Chondrocyte (in vitro differentiated cells): ENCODE measurements around the gene RBX1. TPM values are rescaled to one million over a fixed set of nuclear protein-coding genes. Genes with fewer than 3 reads are reported as not detected.
A peak's percentile ranks its signal among the peaks of the same experiment; 100 is the strongest.

Experiments
- DNase-seq: peaks from one replicate; pipeline ENCODE4 v3.0.0; 2021; ENCODE audit warnings: mixed read lengths, low spot score
- H3K27ac Mint-ChIP-seq: one replicate; pipeline ENCODE4 v1.8.0; 2021; ENCODE audit warnings: mild to moderate bottlenecking, moderate library complexity, mixed read lengths; ENCODE audit not compliant: unreplicated experiment
- H3K27me3 Mint-ChIP-seq: 2 replicates; pipeline ENCODE4 v1.8.0; 2021; ENCODE audit warnings: low read depth, mixed read lengths
- H3K36me3 Mint-ChIP-seq: 2 replicates; pipeline ENCODE4 v1.8.0; 2021; ENCODE audit warnings: low read depth, mixed read lengths
- H3K4me1 Mint-ChIP-seq: 2 replicates; pipeline ENCODE4 v1.8.0; 2021; ENCODE audit warnings: low read depth, mild to moderate bottlenecking, mixed read lengths
- H3K4me3 Mint-ChIP-seq: one replicate; pipeline ENCODE4 v1.8.0; 2021; ENCODE audit warnings: mild to moderate bottlenecking, moderate library complexity, mixed read lengths; ENCODE audit not compliant: unreplicated experiment
- H3K9me3 Mint-ChIP-seq: 2 replicates; pipeline ENCODE4 v1.8.0; 2021; ENCODE audit warnings: low read depth, mixed read lengths
- total RNA-seq: library from RNA; stranded (reverse); gene quantifications from 3 replicates; pipeline ENCODE4 v1.2.1, GENCODE V29; 2021
- TF ChIP-seq, protein P1 (sequence below): fragments of 200-600 bp; sonication (generic); IDR thresholded peaks from 2 replicates; pipeline ENCODE4 v1.5.0; 2021; ENCODE audit warnings: antibody characterized with exemption, mild to moderate bottlenecking, moderate library complexity

RBX1 gene
- total RNA-seq, 1 donor from 2014 or later: 54.8 TPM

DNA sequence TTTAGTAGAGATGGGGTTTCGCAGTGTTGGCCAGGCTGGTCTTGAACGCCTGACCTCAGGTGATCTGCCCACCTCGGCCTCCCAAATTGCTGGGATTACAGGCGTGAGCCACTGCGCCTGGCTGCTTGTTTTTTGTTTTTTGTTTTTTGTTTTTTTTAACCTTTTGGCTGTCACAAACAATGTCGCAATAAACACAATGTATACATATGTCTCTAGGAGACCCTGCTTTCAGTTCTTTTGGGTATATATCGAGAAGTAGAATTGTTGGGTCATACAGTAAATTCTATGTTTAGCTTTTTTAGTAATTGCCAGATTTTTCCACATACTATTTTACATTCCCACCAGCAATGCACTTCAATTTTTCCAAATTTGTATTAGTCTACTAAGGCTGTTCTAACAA is 28.0 kb downstream of the RBX1 start:
- H3K4me3 Mint-ChIP-seq: no peak overlapping the region
- H3K27ac Mint-ChIP-seq: no peak overlapping the region
- TF ChIP-seq, protein P1, sequence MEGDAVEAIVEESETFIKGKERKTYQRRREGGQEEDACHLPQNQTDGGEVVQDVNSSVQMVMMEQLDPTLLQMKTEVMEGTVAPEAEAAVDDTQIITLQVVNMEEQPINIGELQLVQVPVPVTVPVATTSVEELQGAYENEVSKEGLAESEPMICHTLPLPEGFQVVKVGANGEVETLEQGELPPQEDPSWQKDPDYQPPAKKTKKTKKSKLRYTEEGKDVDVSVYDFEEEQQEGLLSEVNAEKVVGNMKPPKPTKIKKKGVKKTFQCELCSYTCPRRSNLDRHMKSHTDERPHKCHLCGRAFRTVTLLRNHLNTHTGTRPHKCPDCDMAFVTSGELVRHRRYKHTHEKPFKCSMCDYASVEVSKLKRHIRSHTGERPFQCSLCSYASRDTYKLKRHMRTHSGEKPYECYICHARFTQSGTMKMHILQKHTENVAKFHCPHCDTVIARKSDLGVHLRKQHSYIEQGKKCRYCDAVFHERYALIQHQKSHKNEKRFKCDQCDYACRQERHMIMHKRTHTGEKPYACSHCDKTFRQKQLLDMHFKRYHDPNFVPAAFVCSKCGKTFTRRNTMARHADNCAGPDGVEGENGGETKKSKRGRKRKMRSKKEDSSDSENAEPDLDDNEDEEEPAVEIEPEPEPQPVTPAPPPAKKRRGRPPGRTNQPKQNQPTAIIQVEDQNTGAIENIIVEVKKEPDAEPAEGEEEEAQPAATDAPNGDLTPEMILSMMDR: no peak
- peak; percentile 8 for DNase-seq
- no peaks in the 10 kb centered on the region for H3K36me3 Mint-ChIP-seq
- H3K9me3 Mint-ChIP-seq: no peaks in the 10 kb centered on the region
- H3K4me1 Mint-ChIP-seq: peaks cover 9% of the 10 kb centered on the region
- H3K27me3 Mint-ChIP-seq: no peaks in the 10 kb centered on the region

DNA sequence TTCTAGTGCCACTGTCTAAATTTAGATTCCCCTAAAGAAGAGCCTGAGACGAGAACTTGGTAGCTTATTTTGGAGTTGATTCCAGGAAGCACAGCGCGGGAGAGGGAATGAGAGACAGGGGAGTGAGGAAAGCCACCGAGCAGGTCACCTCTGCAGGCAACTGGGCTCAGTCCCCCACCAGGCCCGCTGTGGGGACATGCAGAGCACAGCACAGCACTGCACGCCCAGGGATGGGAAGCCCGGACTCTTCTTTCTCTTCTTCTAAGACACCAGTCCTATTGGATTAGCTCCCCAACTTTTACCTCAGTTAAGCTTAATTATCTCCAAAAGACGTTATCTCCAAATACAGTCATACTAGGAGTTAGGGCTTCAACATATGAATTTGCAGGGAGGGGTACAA is 28.7 kb downstream of the RBX1 start:
- H3K4me1 Mint-ChIP-seq: peaks cover 9% of the 10 kb centered on the region
- no peak overlapping the region for H3K27ac Mint-ChIP-seq
- TF ChIP-seq, protein P1: no peak
- no peaks in the 10 kb centered on the region for H3K36me3 Mint-ChIP-seq
- H3K9me3 Mint-ChIP-seq: no peaks in the 10 kb centered on the region
- no peaks in the 10 kb centered on the region for H3K27me3 Mint-ChIP-seq
- no peak for DNase-seq
- H3K4me3 Mint-ChIP-seq: no peak overlapping the region

DNA sequence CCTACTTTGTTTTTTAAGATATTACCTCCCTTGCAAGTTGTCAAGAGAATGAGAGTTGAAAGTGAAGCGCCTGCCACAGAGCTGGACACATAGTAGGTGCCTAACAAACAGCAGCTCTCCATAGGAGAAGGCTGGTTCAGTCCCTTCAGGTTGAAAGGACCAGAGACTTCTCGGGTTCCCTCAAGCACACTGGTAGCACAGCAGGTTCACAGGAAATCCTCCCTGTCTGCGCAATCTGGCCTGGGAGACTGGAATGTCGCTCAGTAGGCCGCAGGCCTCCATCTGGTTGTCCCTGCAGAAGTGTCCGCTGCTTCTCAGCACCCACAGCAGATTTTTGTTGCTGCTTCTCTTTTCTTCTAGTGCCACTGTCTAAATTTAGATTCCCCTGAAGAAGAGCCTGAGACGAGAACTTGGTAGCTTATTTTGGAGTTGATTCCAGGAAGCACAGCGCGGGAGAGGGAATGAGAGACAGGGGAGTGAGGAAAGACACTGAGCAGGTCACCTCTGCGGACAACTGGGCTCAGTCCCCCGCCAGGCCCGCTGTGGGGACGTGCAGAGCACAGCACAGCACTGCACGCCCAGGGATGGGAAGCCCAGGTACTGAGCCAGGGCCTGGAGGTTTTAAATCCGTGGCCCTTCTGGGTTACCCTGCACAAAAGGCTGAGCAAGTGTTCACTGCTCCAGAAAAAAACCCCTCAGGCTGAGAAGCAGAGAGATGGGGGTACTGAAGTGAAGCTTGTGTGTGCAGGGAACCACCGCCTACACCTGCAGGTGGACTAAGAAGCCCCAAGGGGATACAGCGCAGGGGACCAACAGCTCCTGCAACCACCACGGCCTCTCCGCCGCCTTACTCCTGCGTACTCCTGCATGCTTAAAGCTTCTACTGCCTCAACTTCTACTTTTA is 31.6 kb downstream of the RBX1 start:
- H3K27me3 Mint-ChIP-seq: no peaks in the 10 kb centered on the region
- H3K9me3 Mint-ChIP-seq: no peaks in the 10 kb centered on the region
- TF ChIP-seq, protein P1: no peak
- no peak overlapping the region for H3K27ac Mint-ChIP-seq
- H3K4me1 Mint-ChIP-seq: peaks cover 6% of the 10 kb centered on the region
- no peak for DNase-seq
- H3K36me3 Mint-ChIP-seq: no peaks in the 10 kb centered on the region
- no peak overlapping the region for H3K4me3 Mint-ChIP-seq

DNA sequence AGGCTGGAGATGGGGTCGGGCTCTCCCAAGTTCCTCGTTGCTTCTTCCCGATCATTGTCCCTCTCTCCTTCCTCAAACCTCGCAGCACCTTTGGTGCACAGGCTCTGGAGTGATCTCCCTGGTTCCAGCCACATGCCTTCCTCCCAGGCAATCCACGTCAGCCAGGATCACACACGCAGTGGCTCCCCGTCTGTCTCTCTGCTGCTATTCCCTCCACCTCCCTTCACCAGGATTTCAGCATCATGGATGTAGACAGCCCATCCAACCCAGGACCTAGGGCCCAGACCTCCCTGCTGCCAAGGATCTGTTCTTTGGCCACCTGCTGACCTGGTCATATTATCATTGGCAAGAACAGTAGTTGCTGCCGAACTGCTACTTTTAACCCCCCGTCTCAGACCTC is 40.1 kb downstream of the RBX1 start:
- Mint-ChIP-seq H3K4me3 (no peak overlapping the region), H3K27me3 (peaks cover 30% of the 10 kb centered on the region), H3K36me3 (peaks cover 1% of the 10 kb centered on the region), H3K27ac (no peak overlapping the region), H3K9me3 (no peaks in the 10 kb centered on the region), H3K4me1 (no peaks in the 10 kb centered on the region)
- DNase-seq: no peak
- TF ChIP-seq, protein P1: no peak

DNA sequence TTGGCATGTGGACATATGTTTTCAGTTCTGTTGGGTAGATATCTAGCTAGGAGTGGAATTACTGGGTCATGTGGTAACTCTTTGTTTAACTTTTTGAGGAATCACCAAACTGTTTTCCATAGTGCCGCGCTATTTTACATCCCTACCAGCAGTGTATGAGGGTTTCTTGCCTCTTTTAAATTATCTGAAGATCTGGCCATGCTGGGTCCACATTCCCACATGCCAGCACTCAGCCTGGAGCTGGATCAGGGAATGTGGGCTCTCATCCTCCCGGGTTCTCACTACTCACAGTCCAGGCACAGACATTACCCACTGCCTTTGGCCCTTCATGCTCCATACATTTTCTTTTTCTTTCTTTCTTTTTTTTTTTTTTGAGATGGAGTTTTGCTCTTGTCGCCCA is 44.6 kb downstream of the RBX1 start:
- Mint-ChIP-seq H3K27ac (no peak overlapping the region), H3K36me3 (peaks cover 1% of the 10 kb centered on the region), H3K27me3 (peaks cover 25% of the 10 kb centered on the region), H3K9me3 (peaks cover 3% of the 10 kb centered on the region), H3K4me3 (no peak overlapping the region), H3K4me1 (no peaks in the 10 kb centered on the region)
- TF ChIP-seq, protein P1: no peak
- DNase-seq: no peak
